GM21717 (cell line): ENCODE data around the gene ZBTB47.

Source experiments
- ATAC-seq: cut with Tn5 transposase; IDR thresholded peaks from one replicate; pipeline ENCODE4 v1.9.1; 2021; ENCODE audit warnings: mild to moderate bottlenecking, moderate library complexity; ENCODE audit not compliant: unreplicated experiment

The ZBTB47 gene

DNA sequence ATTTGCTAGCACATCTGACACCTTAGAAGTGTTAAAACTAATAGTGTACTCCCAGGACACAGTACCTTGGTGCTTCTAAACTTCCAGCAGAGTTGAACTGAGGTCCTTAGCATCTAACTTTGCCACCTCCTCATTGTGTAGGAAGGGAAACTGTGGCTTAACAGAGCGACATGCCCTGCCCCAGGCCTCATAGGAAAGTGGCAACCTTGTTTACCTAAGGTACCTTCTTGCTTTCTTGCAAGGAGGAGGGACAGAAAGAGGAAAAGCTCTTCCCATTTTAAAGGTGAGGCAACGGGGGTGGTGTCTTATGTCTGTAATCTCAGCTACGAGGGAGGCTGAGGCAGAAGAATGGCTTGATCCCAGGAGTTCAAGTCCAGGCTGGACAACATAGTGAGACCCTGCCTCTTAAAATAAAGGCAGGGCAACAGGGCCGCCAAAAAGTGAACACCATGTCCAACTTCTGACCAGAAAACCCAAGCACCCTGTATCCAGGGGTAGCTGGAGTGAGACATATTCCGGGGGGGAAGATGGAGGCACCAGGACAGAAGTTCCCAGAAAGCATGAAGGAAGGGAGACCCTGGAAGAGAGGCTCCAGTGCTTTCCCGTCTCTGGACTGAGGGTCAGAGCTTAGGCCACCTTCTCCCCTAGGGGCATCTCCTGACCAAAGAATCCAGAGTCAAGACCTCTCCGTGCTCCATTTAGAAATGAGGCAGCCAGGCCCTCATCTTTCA is 31.3 kb downstream of the ZBTB47 start:
- no peak for ATAC-seq

- ATAC-seq = no peak
These were observed 31.9 kb downstream of the ZBTB47 start, which contains the start of gene KLHL40 for GRCh38 chr3:42685363-42685881. KLHL40 (plus strand) TSS chr3:42685537; CDS start chr3:42685619, 82 bp downstream.

- ATAC-seq = no peak
These were observed 32.7 kb downstream of the ZBTB47 start for GRCh38 chr3:42685891-42686820.

GRCh38 chr3:42686832-42687650 is 33.5 kb downstream of the ZBTB47 start:
- no peak for ATAC-seq

DNA sequence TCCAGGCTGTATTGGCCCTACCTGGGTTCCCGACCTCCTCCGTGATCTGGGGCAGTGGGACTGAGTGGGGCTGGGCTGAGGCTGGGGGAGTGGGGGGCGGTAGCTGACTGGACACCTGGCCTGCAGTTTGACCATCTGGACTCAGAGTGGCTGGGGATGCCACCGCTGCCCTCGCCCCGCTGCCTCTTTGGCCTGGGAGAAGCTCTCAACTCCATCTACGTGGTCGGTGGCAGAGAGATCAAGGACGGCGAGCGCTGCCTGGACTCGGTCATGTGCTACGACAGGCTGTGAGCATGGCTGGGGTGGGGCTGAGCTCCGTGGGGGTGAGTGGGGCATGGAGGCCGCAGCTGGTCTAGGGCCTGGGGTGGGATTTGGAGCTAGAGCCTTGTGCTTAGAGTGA is 34.5 kb downstream of the ZBTB47 start:
- ATAC-seq = no peak

GRCh38 chr3:42688487-42689420 is 35.3 kb downstream of the ZBTB47 start:
- ATAC-seq = no peak

GRCh38 chr3:42689421-42690014 is 36.0 kb downstream of the ZBTB47 start:
- no peak for ATAC-seq

DNA sequence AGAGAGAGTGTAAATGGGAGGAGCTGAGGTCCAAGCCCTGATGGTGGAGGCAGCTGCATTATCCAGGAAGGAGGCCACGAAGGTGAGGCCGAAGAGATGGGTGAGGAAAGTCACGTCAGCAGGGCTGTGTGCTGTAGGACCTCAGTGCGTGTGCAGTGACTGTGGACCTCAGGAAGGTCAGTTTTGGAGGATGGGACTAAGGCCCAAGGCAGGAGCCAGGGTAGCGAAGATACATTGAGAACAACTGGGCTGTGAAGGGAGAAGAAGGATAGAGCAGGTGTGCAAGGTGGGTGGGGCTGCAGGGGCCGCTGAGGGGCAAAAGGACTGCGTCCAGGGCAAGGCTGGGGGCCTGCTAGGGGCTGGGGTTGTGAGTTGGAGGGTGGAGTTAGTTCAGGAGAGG is 36.7 kb downstream of the ZBTB47 start:
- ATAC-seq = no peak

DNA sequence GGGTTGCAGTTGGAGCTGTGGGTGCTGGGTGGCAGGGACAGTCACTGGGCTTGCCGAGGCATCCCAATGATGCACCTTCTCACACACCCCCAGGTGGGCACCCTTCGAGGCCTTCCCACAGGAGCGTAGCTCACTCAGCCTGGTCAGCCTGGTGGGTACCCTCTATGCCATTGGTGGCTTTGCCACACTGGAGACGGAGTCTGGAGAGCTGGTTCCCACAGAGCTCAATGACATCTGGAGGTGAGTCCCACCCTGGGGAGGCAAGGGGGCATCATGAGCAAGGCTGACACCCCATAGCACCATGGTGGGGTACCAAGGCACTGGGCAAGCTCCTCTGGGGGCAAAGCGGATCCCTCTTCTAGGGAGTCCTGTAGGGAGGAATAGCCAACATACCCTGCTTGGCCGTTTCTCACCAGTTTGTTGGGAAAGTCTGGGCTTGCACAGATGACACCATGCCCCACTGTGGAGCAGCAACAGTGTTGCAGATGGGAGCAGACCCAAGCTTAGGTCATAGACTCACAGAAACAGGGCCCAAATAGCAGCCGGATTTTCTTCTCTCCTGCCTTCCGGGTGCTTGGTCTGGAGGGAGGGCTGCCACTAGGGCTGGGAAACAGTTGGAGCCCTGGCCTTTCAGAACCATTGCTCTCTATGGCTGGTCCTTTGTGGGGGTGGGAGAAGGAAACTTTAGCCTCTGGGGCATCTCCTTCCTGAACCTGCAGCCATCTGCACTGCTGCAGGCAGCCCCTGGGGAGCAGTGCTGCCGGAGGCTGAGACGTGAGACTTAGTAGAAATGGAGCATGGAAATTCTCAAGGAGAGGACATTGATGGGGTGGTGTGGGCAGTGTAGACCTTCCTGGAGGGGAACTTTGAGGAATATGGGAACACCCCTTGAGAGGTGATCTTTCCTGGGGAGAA is 37.5 kb downstream of the ZBTB47 start:
- ATAC-seq = no peak

DNA sequence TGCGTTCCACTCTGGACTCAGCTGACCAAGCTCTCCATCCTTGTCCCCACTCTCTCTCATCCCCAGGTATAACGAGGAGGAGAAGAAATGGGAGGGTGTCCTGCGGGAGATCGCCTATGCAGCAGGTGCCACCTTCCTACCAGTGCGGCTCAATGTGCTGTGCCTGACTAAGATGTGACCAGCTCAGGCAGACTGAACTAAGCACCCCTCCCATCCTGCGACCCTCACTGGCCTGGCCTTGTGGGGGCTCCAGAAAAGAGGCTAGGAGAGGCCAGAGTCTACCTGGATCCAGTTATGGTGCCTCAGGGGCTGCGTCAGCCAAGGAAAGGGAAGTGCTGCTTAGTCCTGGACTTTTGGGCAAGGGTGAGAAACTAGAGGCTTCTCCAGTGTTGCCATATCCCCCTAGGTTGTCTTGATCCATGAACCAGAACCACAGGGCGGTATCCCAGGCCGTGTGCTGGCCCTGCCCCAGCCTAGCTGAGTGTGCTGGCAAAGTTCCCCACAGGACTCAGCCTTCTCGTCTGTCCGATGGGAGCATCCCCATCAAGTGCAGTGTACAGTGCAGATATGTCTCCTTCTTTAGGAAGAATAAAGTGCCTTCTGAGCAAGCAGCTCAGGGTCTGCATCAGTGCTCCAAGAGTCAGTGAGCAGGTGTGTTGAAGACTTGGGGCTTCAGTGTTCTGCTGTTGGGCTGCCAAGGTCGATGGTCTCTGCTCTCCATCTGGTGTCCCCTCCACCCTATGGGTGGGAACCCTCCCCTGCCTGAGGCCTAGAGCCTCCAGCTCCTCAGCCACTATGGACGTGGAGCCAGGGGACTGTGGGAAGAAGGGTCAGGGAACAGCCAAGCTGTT is 38.5 kb downstream of the ZBTB47 start:
- no peak for ATAC-seq

DNA sequence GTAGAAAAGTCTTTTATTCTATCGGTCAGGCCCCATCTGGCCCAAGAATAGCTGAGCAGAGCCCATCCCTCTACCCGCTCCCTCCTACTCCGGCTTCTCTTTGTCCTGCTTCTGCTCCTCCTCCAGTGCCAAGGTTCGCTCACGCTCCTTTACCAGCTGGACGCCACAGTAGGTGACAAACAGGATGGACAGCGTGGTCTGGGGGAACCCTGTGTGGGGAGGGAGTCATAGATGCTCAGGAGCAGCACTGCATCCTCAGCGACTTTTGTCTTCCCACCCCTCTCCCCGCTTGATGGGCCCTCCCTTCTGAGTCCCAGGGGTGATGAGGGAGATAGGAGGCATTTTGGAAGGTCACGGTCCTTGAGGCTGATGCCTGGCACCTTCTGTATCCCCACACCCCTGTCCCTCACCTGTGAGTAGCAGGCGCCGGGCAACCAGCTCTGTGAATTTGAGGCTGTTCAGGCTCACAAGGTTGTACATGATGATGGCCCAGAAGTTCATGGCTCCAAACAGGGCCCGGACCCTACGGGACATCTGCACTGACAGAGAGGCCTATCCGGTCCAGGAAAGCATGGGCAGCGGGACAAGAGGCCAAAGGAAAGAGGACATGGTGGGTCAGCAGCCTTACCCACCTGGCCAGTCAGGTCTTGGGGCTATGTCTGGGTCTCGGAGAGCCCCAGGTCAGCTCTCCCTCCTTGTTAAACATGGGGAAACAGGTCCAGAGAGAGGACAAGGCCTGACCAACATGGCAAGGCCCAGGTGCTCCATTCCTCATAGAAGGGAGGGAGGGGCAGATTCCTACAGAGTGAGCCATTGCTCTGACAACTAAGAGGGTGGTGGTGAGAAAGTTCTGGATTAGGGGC is 39.4 kb downstream of the ZBTB47 start:
- no peak for ATAC-seq

DNA sequence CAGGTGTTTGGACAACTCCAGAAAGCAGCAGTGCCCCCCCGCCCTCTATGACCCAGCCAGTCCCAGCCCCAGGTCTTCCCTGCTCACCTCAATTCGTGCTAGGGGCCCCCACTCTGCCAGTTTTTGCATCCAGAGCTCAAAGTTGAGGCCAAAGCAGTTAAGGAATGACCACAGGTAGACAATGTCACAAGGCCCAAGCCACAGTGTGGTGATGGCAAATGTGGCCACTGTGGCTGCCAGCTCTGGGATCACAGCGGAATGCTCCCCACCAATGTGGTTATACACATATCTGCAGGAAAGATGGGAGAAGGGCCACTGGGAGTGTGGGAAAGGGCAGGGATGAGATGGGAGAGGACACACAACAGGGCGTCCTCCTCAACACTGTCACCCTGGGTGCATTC is 40.0 kb downstream of the ZBTB47 start:
- no peak for ATAC-seq

GRCh38 chr3:42694366-42694765 is 40.9 kb downstream of the ZBTB47 start:
- ATAC-seq = no peak

GRCh38 chr3:42696356-42697288 is 43.1 kb downstream of the ZBTB47 start:
- ATAC-seq = no peak

GRCh38 chr3:42697289-42698051 is 44.0 kb downstream of the ZBTB47 start:
- no peak for ATAC-seq
